Panc1 (cell line): ENCODE data around the gene NPAS3. TPM values are rescaled to one million over a fixed set of nuclear protein-coding genes. Genes with fewer than 3 reads are reported as not detected.

ENCODE experiments used
- ATAC-seq: fragments of 200-7000 bp; cut with Tn5 transposase; 2 replicates; pipeline ENCODE4 v1.9.1; 2020; ENCODE audit warnings: mild to moderate bottlenecking, moderate library complexity
- BruUV-seq: library from RNA; stranded (reverse); fragments of 400-500 nt; replicated peaks from 2 replicates; lab custom pipeline; 2021; lab: Mats Ljungman, UMichigan
- CTCF ChIA-PET: fragments of 300-600 bp; sonication (Branson Sonifier 250); formaldehyde crosslinking; loops from one replicate; lab custom pipeline; 2022; ENCODE audit warnings: antibody characterized with exemption; lab: Charles Lee
- POLR2A ChIA-PET: fragments of 300-600 bp; sonication (Branson Sonifier 250); formaldehyde crosslinking; loops from one replicate; lab custom pipeline; 2022; ENCODE audit warnings: antibody characterized with exemption; lab: Charles Lee
- DNase-seq: peaks from one replicate; pipeline ENCODE4 v3.0.0-alpha.2; 2010; ENCODE audit warnings: low read depth, low spot score
- H3K27ac ChIP-seq: 2 replicates; pipeline ENCODE4 v1.5.1; 2011; ENCODE audit warnings: mild to moderate bottlenecking, low read length, inconsistent platforms
- H3K27me3 ChIP-seq: fragments of 200-500 bp; sonication (Bioruptor generic); 2 replicates; pipeline ENCODE4 v1.6.0; 2014; ENCODE audit warnings: low read length, inconsistent platforms; ENCODE audit not compliant: control insufficient read depth, insufficient read depth
- H3K36me3 ChIP-seq: fragments of 200-500 bp; sonication (Bioruptor generic); 2 replicates; pipeline ENCODE4 v1.5.1; 2014; ENCODE audit warnings: inconsistent platforms, mild to moderate bottlenecking, low read length, moderate library complexity; ENCODE audit not compliant: control insufficient read depth, insufficient read depth
- H3K4me1 ChIP-seq: 2 replicates; pipeline ENCODE4 v1.5.1; 2011; ENCODE audit warnings: inconsistent platforms, mild to moderate bottlenecking, low read length, moderate library complexity; ENCODE audit not compliant: control insufficient read depth, insufficient read depth
- H3K4me3 ChIP-seq, 2 experiments: 2 replicates each; pipeline ENCODE4 v1.5.1; 2011 to 2012; ENCODE audit warnings: low read depth in 2 of 2, low read length in 2 of 2, mild to moderate bottlenecking in 2 of 2, inconsistent platforms in 1 of 2, moderate library complexity in 1 of 2
- H3K9me3 ChIP-seq: fragments of 200-500 bp; sonication (Bioruptor generic); 2 replicates; pipeline ENCODE4 v1.5.1; 2014; ENCODE audit warnings: low read depth, mild to moderate bottlenecking, inconsistent platforms, low read length, moderate library complexity; ENCODE audit not compliant: control insufficient read depth, insufficient read depth
- CTCF ChIP-seq: fragments of 450-650 bp; IDR thresholded peaks from 2 replicates; pipeline ENCODE4 v1.5.1; 2017; ENCODE audit warnings: mild to moderate bottlenecking
- POLR2AphosphoS5 ChIP-seq: IDR thresholded peaks from 2 replicates; pipeline ENCODE4 v1.6.1; 2012; ENCODE audit warnings: mild to moderate bottlenecking, low read depth, low read length, moderate library complexity
- REST ChIP-seq, 2 experiments: IDR thresholded peaks; 2 replicates each; pipeline ENCODE4 v1.6.1; 2011 to 2012; ENCODE audit warnings: low read depth in 2 of 2, control low read depth in 1 of 2, low read length in 1 of 2, mild to moderate bottlenecking in 1 of 2, moderate library complexity in 1 of 2; ENCODE audit not compliant: insufficient read depth in 1 of 2
- SIN3A ChIP-seq: IDR thresholded peaks from 2 replicates; pipeline ENCODE4 v1.6.1; 2012; ENCODE audit warnings: low read depth, mild to moderate bottlenecking, low read length, moderate library complexity, borderline replicate concordance; ENCODE audit not compliant: insufficient read depth
- TCF7L2 ChIP-seq: IDR thresholded peaks from 2 replicates; pipeline ENCODE4 v1.6.1; 2011; ENCODE audit warnings: mild to moderate bottlenecking, low read depth, low read length, inconsistent platforms
- in situ Hi-C: cut with HindIII; loops from 2 replicates; pipeline ENCODE4 v1.10.0; 2016; ENCODE audit warnings: low sequenced_read_pairs, low pct_unique_long_range_greater_than_20kb
- intact Hi-C: fragments of 100-400 bp; cut with micrococcal nuclease; formaldehyde crosslinking; loops from one replicate; pipeline ENCODE4 v1.10.0; 2022; ENCODE audit not compliant: unreplicated experiment
- total RNA-seq: library from RNA; stranded (reverse); gene quantifications from one replicate; pipeline ENCODE4 v1.2.1, GENCODE V29; 2021; ENCODE audit not compliant: unreplicated experiment

Gene NPAS3
- total RNA-seq, 1 experiment from 2014 or later, result 0.23 TPM

- no peaks in the 10 kb centered on the region for H3K9me3 ChIP-seq
- H3K4me1 ChIP-seq, result no peaks in the 10 kb centered on the region
- no peak for DNase-seq
- CTCF ChIA-PET, result no interaction called here
- in situ Hi-C loops (no loop called here), intact Hi-C loops (no loop called here)
- H3K27ac ChIP-seq, result no peak overlapping the region
- no peak overlapping the region for H3K4me3 ChIP-seq
- no TSS peak for BruUV-seq
- H3K27me3 ChIP-seq, result no peaks in the 10 kb centered on the region
- no peaks in the 10 kb centered on the region for H3K36me3 ChIP-seq
- no peak for TF ChIP-seq CTCF
- POLR2A ChIA-PET, result no interaction called here
- no peak for ATAC-seq
Measured at GRCh38 chr14:33065634-33066033, 127.0 kb downstream of the NPAS3 start.

- Histone ChIP-seq H3K4me3 (no peak overlapping the region), H3K27ac (no peak overlapping the region), H3K36me3 (no peaks in the 10 kb centered on the region), H3K4me1 (no peaks in the 10 kb centered on the region), H3K9me3 (no peaks in the 10 kb centered on the region), H3K27me3 (no peaks in the 10 kb centered on the region)
- in situ Hi-C loops (no loop called here), intact Hi-C loops (no loop called here)
- DNase-seq (no peak), ATAC-seq (no peak)
- POLR2A ChIA-PET, result no interaction called here
- CTCF ChIA-PET, result no interaction called here
- BruUV-seq, result no TSS peak
- TF ChIP-seq SIN3A (no peak), REST (IDR thresholded peaks at IDR 0.05; ENCODE audit: insufficient read depth in 1 of 2, low read depth in 2 of 2, low read length in 1 of 2) (no peak), CTCF (no peak), POLR2AphosphoS5 (no peak), TCF7L2 (no peak)
Measured at GRCh38 chr14:33068040-33068439, 129.4 kb downstream of the NPAS3 start.

- no peak for TF ChIP-seq POLR2AphosphoS5
- no peak for TF ChIP-seq REST (IDR thresholded peaks at IDR 0.05; ENCODE audit: insufficient read depth in 1 of 2, low read depth in 2 of 2, low read length in 1 of 2)
- TF ChIP-seq TCF7L2, result no peak
- H3K4me3 ChIP-seq, result no peak overlapping the region
- no TSS peak for BruUV-seq
- no peak overlapping the region for H3K27ac ChIP-seq
- no peaks in the 10 kb centered on the region for H3K4me1 ChIP-seq
- no peaks in the 10 kb centered on the region for H3K27me3 ChIP-seq
- H3K36me3 ChIP-seq, result no peaks in the 10 kb centered on the region
- in situ Hi-C loops (no loop called here), intact Hi-C loops (no loop called here)
- POLR2A ChIA-PET, result no interaction called here
- no peak for ATAC-seq
- CTCF ChIA-PET, result no interaction called here
- no peaks in the 10 kb centered on the region for H3K9me3 ChIP-seq
- no peak for DNase-seq
Measured at GRCh38 chr14:33068626-33069025, 129.9 kb downstream of the NPAS3 start.
